K562 (cell line): Measurements from ENCODE around the gene S1PR1. TPM values are rescaled to one million over a fixed set of nuclear protein-coding genes. Genes with fewer than 3 reads are reported as not detected.
"Not testable (repeated sequence)": the region's sequence is repeated elsewhere in the genome, so short reads cannot be mapped to it uniquely, and the experiment has no call there.

Experiments
- ATAC-seq: fragments of 200-7000 bp; cut with Tn5 transposase; 3 replicates; pipeline ENCODE4 v1.9.1; 2020; ENCODE audit warnings: moderate library complexity
- BruUV-seq: library from RNA; stranded (reverse); fragments of 400-500 nt; replicated peaks from 2 replicates; lab custom pipeline; 2021; lab: Mats Ljungman, UMichigan
- CTCF ChIA-PET: fragments of 300-600 bp; formaldehyde crosslinking; extraction: SDS; loops from one replicate; lab custom pipeline; 2021; ENCODE audit warnings: low intra/inter-chr PET ratio; lab: Yijun Ruan, JAX
- POLR2A ChIA-PET: fragments of 300-600, 350-650 bp; sonication (Branson Sonifier 250); formaldehyde crosslinking; extraction: SDS; loops from one replicate; lab custom pipeline; 2021; ENCODE audit warnings: antibody characterized with exemption, inconsistent platforms; lab: Yijun Ruan, JAX
- DNase-seq, 4 experiments: peaks; one replicate each; pipeline versions ENCODE4 v3.0.0 to v3.0.0-alpha.2; 2011 to 2018; ENCODE audit warnings: low spot score in 3 of 4, mixed read lengths in 3 of 4; ENCODE audit errors: extremely low read depth in 1 of 4
- FAIRE-seq: peaks from 2 replicates; lab custom pipeline; 2011; peaks lifted over from hg19 to GRCh38; lab: Jason Lieb, UNC
- H2AFZ ChIP-seq: 2 replicates; pipeline ENCODE4 v1.6.0; 2011; ENCODE audit warnings: low read depth, low read length, control low read depth, inconsistent platforms
- H3K27ac ChIP-seq: fragments of 200-600 bp; 3 replicates; pipeline ENCODE4 v1.8.0; 2011; ENCODE audit warnings: low read depth, mild to moderate bottlenecking, control low read depth, inconsistent platforms, low read length, moderate library complexity, mixed read lengths; ENCODE audit errors: extremely low read depth
- H3K27me3 ChIP-seq, 2 experiments: fragments of 300-600 bp in 1 of 2; 2 replicates in 1 of 2; 3 replicates in 1 of 2; pipeline versions ENCODE4 v1.6.0 to v1.8.0; 2011; ENCODE audit warnings: inconsistent platforms in 2 of 2, low read length in 2 of 2, mild to moderate bottlenecking in 1 of 2, mixed read lengths in 1 of 2, moderate library complexity in 1 of 2; ENCODE audit not compliant: control insufficient read depth in 2 of 2, insufficient read depth in 2 of 2
- H3K36me3 ChIP-seq: fragments of 300-600 bp; 3 replicates; pipeline ENCODE4 v1.8.0; 2011; ENCODE audit warnings: mild to moderate bottlenecking, low read length, inconsistent platforms; ENCODE audit not compliant: control insufficient read depth, insufficient read depth
- H3K4me1 ChIP-seq, 2 experiments: fragments of 200-600 bp in 1 of 2; replicated peaks in 1 of 2; 2 replicates in 1 of 2; 3 replicates in 1 of 2; pipeline versions ENCODE4 v1.5.1 to v1.8.0; 2011; ENCODE audit warnings: inconsistent platforms in 2 of 2, low read length in 2 of 2, mild to moderate bottlenecking in 1 of 2, mixed read lengths in 1 of 2, moderate library complexity in 1 of 2; ENCODE audit not compliant: control insufficient read depth in 2 of 2, insufficient read depth in 2 of 2
- H3K4me2 ChIP-seq: 2 replicates; pipeline ENCODE4 v1.6.1; 2011; ENCODE audit warnings: low read length, control low read depth, inconsistent platforms, mixed read lengths; ENCODE audit not compliant: insufficient read depth
- H3K4me3 ChIP-seq: fragments of 200-600 bp; sonication (generic), shearing (Covaris generic); 2 replicates; pipeline ENCODE4 v1.5.1; 2016; ENCODE audit warnings: control low read depth, inconsistent platforms
- H3K79me2 ChIP-seq: fragments of 200-600 bp; 3 replicates; pipeline ENCODE4 v1.8.0; 2011; ENCODE audit warnings: low read length, inconsistent platforms; ENCODE audit not compliant: control insufficient read depth, insufficient read depth
- H3K9ac ChIP-seq, 2 experiments: 2 replicates each; pipeline versions ENCODE4 v1.6.0 to v1.6.1; 2011; ENCODE audit warnings: low read depth in 2 of 2, low read length in 2 of 2, control low read depth in 1 of 2, inconsistent platforms in 1 of 2, mild to moderate bottlenecking in 1 of 2, mixed read lengths in 1 of 2; ENCODE audit not compliant: insufficient read depth in 1 of 2
- H3K9me1 ChIP-seq: one replicate; pipeline ENCODE4 v1.6.0; 2011; ENCODE audit warnings: inconsistent platforms, mild to moderate bottlenecking, low read length, moderate library complexity; ENCODE audit not compliant: control insufficient read depth, insufficient read depth
- H3K9me3 ChIP-seq: replicated peaks from 2 replicates; pipeline ENCODE4 v1.5.1; 2011; ENCODE audit warnings: low read depth, low read length, inconsistent platforms; ENCODE audit not compliant: control insufficient read depth, insufficient read depth
- H4K20me1 ChIP-seq: replicated peaks from 2 replicates; pipeline ENCODE4 v1.6.1; 2011; ENCODE audit warnings: low read length, inconsistent platforms, mixed read lengths; ENCODE audit not compliant: control insufficient read depth, insufficient read depth
- ATF3 ChIP-seq, 2 experiments: fragments of 450-650 bp in 1 of 2; sonication (generic) in 1 of 2; formaldehyde crosslinking in 1 of 2; IDR thresholded peaks in 1 of 2; conservative IDR thresholded peaks in 1 of 2; 2 replicates each; pipeline versions ENCODE4 v1.6.1 to v1.8.1; 2016 to 2023; ENCODE audit warnings: mild to moderate bottlenecking in 2 of 2, moderate library complexity in 2 of 2, inconsistent platforms in 1 of 2, missing genetic modification reagents in 1 of 2
- C11orf30 ChIP-seq: fragments of 450-650 bp; IDR thresholded peaks from 2 replicates; pipeline ENCODE4 v1.6.1; 2016; ENCODE audit warnings: low read depth, mild to moderate bottlenecking
- CEBPG ChIP-seq, 3 experiments: fragments of 200-800 bp in 1 of 3; sonication (Bioruptor generic) in 1 of 3; sonication (generic) in 1 of 3; formaldehyde crosslinking in 1 of 3; IDR thresholded peaks in 2 of 3; conservative IDR thresholded peaks in 1 of 3; 2 replicates each; pipeline versions ENCODE4 v1.6.1 to v1.8.0; 2016 to 2022; ENCODE audit warnings: missing compliant biosample characterization in 2 of 3, missing genetic modification characterization in 2 of 3, mild to moderate bottlenecking in 1 of 3, missing genetic modification reagents in 1 of 3
- MAFF ChIP-seq: IDR thresholded peaks from 2 replicates; pipeline ENCODE4 v1.6.1; 2012; ENCODE audit warnings: low read length, improper control_type of control experiment
- MAFG ChIP-seq: fragments of 450-650 bp; conservative IDR thresholded peaks from 2 replicates; pipeline ENCODE4 v1.6.1; 2016; ENCODE audit warnings: missing genetic modification characterization, missing compliant biosample characterization
- MAFK ChIP-seq: IDR thresholded peaks from 2 replicates; pipeline ENCODE4 v1.6.1; 2011; ENCODE audit warnings: low read length, improper control_type of control experiment
- ZNF316 ChIP-seq: fragments of 450-650 bp; IDR thresholded peaks from 2 replicates; pipeline ENCODE4 v1.6.1; 2016
- WGBS: fragments of 100-300 bp; shearing (Covaris generic); methylation state at CpG from one replicate; pipeline ENCODE4 v1.1.6; 2016; ENCODE audit warnings: low coverage, mixed read lengths; ENCODE audit not compliant: insufficient coverage; ENCODE audit errors: missing lambda C conversion rate; 5-methylcytosine and 5-hydroxymethylcytosine counted together
- in situ Hi-C: fragments of 300-500 bp; cut with MboI; formaldehyde crosslinking; loops from 4 replicates; pipeline ENCODE4 v1.15.0; 2018; ENCODE audit warnings: inconsistent platforms, mixed read lengths
- intact Hi-C: fragments of 100-400 bp; cut with micrococcal nuclease; formaldehyde crosslinking; loops from 2 replicates; pipeline ENCODE4 v1.14.2; 2022
- polyA plus RNA-seq, 8 experiments: library from polyadenylated mRNA; depleted of rRNA in 4 of 8; stranded (reverse) in 5 of 8; unstranded in 3 of 8; fragments of >200 nt; fragmentation: Nextera tagmentation in 2 of 8; fragmentation: Illumina TruSeq in 1 of 8; extraction: Ambion mirVana in 2 of 8; extraction: Trizol in 1 of 8; gene quantifications; 2 replicates each; pipeline versions ENCODE4 v1.2.1 to v1.2.3, GENCODE V29; 2011 to 2014; ENCODE audit warnings: inconsistent platforms in 1 of 8, missing spikeins in 1 of 8
- total RNA-seq, 7 experiments: library from RNA; depleted of rRNA in 6 of 7; stranded (reverse); fragments of >200 nt in 6 of 7; fragmentation: Illumina TruSeq in 2 of 7; extraction: Trizol in 2 of 7; gene quantifications; 2 replicates each; pipeline versions ENCODE4 v1.2.1 to v1.2.3, GENCODE V29; 2011 to 2021; ENCODE audit warnings: low replicate concordance in 1 of 7

S1PR1 gene
- total and polyA plus RNA-seq, 9 of the 15 experiments (the other 6 are each of a cell fraction or from before 2014, with no cell fraction given): 0.22 to 1.2 (median 0.43) TPM

DNA sequence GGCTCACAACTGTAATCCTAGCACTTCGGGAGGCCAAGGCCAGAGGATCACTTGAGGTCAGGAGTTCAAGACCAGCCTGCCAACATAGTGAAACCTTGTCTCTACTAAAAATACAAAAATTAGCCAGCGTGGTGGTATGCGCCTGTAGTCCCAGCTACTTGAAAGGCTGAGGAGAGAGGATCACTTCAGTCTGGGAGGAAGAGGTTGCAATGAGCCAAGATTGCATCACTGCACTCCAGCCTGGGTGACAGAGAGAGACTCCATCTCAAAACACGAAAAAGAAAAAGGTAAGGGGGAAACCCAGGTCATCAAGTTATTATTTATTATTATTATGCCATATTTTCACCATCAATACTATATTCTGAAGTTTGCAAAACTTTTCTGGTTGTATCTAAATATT lies 30.7 kb upstream of the S1PR1 start:
- 39% methylated on average over 4 of the region's 4 CpGs for WGBS
- H3K79me2 ChIP-seq; CTCF ChIA-PET; FAIRE-seq; H2AFZ ChIP-seq; H3K9ac ChIP-seq; H3K4me3 ChIP-seq; ATAC-seq; H3K4me2 ChIP-seq; BruUV-seq; H3K9me1 ChIP-seq; H3K27ac ChIP-seq; H3K27me3 ChIP-seq; H4K20me1 ChIP-seq; H3K36me3 ChIP-seq; H3K9me3 ChIP-seq; DNase-seq; H3K4me1 ChIP-seq; in situ Hi-C loops; intact Hi-C loops; TF ChIP-seq ATF3 (CRISPR knock-in tag; conservative IDR thresholded peaks at IDR 0.05): not testable (repeated sequence)
- TF ChIP-seq ATF3 (IDR thresholded peaks at IDR 0.05) (peak; percentile 71), CEBPG (CRISPR knock-in tag; IDR thresholded peaks at IDR 0.05) (peak; percentile 53; the same call in 1 of the 2 replicates), CEBPG (tag; conservative IDR thresholded peaks at IDR 0.05 in 1 of 2, IDR thresholded peaks at IDR 0.05 in 1 of 2) (peak; percentile 64 to 82)
- POLR2A ChIA-PET: interaction anchor here (1.4 kb wide), 1 partner anchor 180 kb away, joined by 4 read pairs; the partner anchor contains the start of gene DPH5

- H3K79me2 ChIP-seq, H3K9me3 ChIP-seq, H3K9ac ChIP-seq, ATAC-seq, H3K36me3 ChIP-seq, DNase-seq, H3K4me2 ChIP-seq, H3K27me3 ChIP-seq, H3K27ac ChIP-seq, in situ Hi-C loops, H3K4me3 ChIP-seq, FAIRE-seq, H3K9me1 ChIP-seq, H4K20me1 ChIP-seq, POLR2A ChIA-PET, H2AFZ ChIP-seq, intact Hi-C loops, CTCF ChIA-PET, H3K4me1 ChIP-seq, BruUV-seq: not testable (repeated sequence)
- 56% methylated on average over 5 of the region's 9 CpGs for WGBS
- TF ChIP-seq C11orf30 (peak; percentile 84), MAFF (peak; percentile 77), ZNF316 (peak; percentile 94), MAFG (tag) (peak; percentile 83), MAFK (peak; percentile 55; the same call in 1 of the 2 replicates)
Observed at GRCh38 chr1:101207271-101207670, 29.5 kb upstream of the S1PR1 start.
